ENCODE measurements around the gene NCOA6.
"Not testable (repeated sequence)": the region's sequence is repeated elsewhere in the genome, so short reads cannot be mapped to it uniquely, and the experiment has no call there.

The NCOA6 gene

GRCh38 chr20:34794006-34794585, 31.4 kb downstream of the NCOA6 start:
- Histone ChIP-seq H3K9me3 (ENCODE audit: control insufficient read depth, low read length) (no peaks in the 10 kb centered on the region), H3K27me3 (ENCODE audit: control insufficient read depth, insufficient read depth, low read length) (no peaks in the 10 kb centered on the region), H3K36me3 (ENCODE audit: control insufficient read depth, insufficient read depth, low read length) (no peaks in the 10 kb centered on the region), H3K9ac (ENCODE audit: low read length) (no peak overlapping the region), H3K4me1 (ENCODE audit: control insufficient read depth, insufficient read depth, low read length) (no peaks in the 10 kb centered on the region), H3K4me3 (ENCODE audit: low read length) (no peak overlapping the region)

DNA sequence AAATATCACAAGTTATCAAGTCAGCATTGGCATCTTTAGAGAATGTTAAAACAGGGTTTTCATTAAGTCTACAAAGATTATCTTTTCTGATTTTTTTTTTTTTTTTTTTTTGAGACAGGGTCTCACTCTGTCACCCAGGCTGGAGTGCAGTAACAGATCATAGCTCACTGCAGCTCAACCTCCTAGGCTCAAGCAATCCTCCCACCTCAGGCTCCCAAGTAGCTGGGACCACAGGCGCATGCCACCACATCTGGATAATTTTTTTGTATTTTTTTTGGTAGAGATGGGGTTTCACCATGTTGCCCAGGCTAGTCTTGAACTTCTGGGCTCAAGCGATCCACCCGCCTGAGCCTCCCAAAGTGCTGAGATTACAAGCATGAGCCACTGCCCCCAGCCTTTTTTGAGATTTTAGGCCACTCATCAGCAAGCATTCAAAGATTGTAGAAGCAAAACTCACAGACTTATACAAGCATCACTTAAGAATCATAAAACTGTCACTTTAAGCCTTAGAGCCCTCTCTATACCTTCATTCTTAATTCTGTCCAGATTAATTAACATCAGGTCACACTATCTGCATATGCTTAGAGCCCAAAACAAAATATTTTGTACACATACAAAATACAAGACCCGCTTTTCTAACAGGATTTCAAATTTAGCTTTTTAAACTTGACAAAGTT, 32.6 kb downstream of the NCOA6 start:
- Histone ChIP-seq H3K36me3 (ENCODE audit: control insufficient read depth, insufficient read depth, low read length) (no peaks in the 10 kb centered on the region), H3K9ac (ENCODE audit: low read length) (no peak overlapping the region), H3K4me1 (ENCODE audit: control insufficient read depth, insufficient read depth, low read length) (no peaks in the 10 kb centered on the region), H3K9me3 (ENCODE audit: control insufficient read depth, low read length) (no peaks in the 10 kb centered on the region), H3K27me3 (ENCODE audit: control insufficient read depth, insufficient read depth, low read length) (no peaks in the 10 kb centered on the region), H3K4me3 (ENCODE audit: low read length) (no peak overlapping the region)

DNA sequence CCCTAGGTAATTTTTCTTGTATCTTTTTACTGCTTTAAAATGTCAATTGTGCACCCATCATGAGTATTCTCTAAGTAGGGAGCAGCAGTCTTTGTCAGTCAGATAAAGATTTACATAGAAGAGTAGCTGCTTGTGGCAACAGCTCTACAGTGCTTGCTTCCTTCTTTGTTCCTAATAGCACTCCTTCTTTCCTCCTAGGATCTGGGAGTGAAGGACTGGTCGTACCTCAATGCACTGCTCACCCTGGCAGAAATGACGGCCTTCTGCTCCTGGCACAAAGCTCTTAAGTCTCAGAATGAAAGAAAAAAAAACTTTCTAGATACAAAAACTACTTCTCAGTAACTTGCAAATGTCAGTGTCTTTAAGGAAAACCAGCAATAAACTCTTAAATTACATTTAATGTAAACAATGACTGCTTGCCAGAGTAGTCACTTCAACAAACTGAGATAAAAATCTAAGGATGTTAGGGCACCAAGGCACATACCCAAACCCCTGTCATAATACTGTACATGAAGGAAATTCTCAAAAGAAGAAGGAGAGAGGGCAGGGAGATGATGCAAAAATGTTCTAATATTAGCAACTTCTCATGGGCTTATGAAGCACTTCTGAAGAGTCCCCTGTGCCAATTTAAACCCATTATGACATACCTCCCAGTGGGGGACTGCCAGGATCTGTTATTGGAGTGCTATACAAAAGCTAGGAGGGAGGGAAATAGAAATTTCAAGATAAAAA, 34.0 kb downstream of the NCOA6 start:
- Histone ChIP-seq H3K4me1 (ENCODE audit: control insufficient read depth, insufficient read depth, low read length) (no peaks in the 10 kb centered on the region), H3K36me3 (ENCODE audit: control insufficient read depth, insufficient read depth, low read length) (no peaks in the 10 kb centered on the region), H3K27me3 (ENCODE audit: control insufficient read depth, insufficient read depth, low read length) (no peaks in the 10 kb centered on the region), H3K9me3 (ENCODE audit: control insufficient read depth, low read length) (no peaks in the 10 kb centered on the region), H3K4me3 (ENCODE audit: low read length) (no peak overlapping the region), H3K9ac (ENCODE audit: low read length) (no peak overlapping the region)

DNA sequence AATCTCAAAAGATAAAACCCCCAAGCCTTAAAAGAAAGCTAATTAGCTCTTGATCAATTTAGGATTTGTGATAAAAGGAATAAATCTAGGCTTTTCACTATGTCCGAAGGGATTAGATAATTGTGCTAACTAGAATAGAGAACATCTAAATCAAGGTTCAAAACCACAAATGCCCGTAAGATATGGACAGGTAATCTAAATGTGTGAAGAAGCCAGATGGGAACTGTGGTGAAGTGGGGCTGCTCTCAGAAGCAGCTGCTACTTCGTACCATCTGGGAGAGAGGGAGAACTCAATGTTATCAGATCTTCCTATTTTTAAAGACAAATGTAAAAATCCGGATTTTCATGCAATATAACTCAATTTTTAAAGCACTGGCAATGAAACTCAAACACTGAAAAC, 44.2 kb downstream of the NCOA6 start:
- Histone ChIP-seq H3K9ac (ENCODE audit: low read length) (no peak overlapping the region), H3K4me1 (ENCODE audit: control insufficient read depth, insufficient read depth, low read length) (no peaks in the 10 kb centered on the region), H3K36me3 (ENCODE audit: control insufficient read depth, insufficient read depth, low read length) (no peaks in the 10 kb centered on the region), H3K9me3 (ENCODE audit: control insufficient read depth, low read length) (no peaks in the 10 kb centered on the region), H3K27me3 (ENCODE audit: control insufficient read depth, insufficient read depth, low read length) (no peaks in the 10 kb centered on the region), H3K4me3 (ENCODE audit: low read length) (no peak overlapping the region)

DNA sequence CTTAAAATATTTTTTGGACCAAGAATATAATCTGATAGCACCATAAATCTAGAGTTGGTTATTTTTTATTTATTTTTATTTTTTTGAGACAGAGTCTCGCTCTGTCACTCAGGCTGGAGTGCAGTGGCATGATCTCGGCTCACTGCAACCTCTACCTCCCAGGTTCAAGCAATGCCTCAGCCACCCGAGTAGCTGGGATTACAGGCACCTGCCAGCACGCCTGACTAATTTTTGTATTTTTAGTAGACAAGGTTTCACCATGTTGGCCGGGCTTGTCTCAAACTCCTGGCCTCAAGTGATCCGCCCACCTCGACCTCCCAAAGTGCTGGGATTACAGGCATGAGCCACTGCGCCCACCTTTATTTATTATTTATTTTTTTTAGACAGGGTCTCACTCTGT, 45.2 kb downstream of the NCOA6 start:
- not testable (repeated sequence) for H3K4me3 ChIP-seq (ENCODE audit: low read length); H3K4me1 ChIP-seq (ENCODE audit: control insufficient read depth, insufficient read depth, low read length); H3K27me3 ChIP-seq (ENCODE audit: control insufficient read depth, insufficient read depth, low read length); H3K9me3 ChIP-seq (ENCODE audit: control insufficient read depth, low read length); H3K9ac ChIP-seq (ENCODE audit: low read length); H3K36me3 ChIP-seq (ENCODE audit: control insufficient read depth, insufficient read depth, low read length)

GRCh38 chr20:34776177-34776576, 49.3 kb downstream of the NCOA6 start:
- H3K4me1 ChIP-seq (ENCODE audit: control insufficient read depth, insufficient read depth, low read length): no peaks in the 10 kb centered on the region
- H3K27me3 ChIP-seq (ENCODE audit: control insufficient read depth, insufficient read depth, low read length): no peaks in the 10 kb centered on the region
- H3K9ac ChIP-seq (ENCODE audit: low read length): no peak overlapping the region
- no peak overlapping the region for H3K4me3 ChIP-seq (ENCODE audit: low read length)
- peaks cover 4% of the 10 kb centered on the region for H3K36me3 ChIP-seq (ENCODE audit: control insufficient read depth, insufficient read depth, low read length)
- H3K9me3 ChIP-seq (ENCODE audit: control insufficient read depth, low read length): no peaks in the 10 kb centered on the region

- H3K27me3 ChIP-seq (ENCODE audit: control insufficient read depth, insufficient read depth, low read length): no peaks in the 10 kb centered on the region
- no peak overlapping the region for H3K4me3 ChIP-seq (ENCODE audit: low read length)
- peaks cover 4% of the 10 kb centered on the region for H3K36me3 ChIP-seq (ENCODE audit: control insufficient read depth, insufficient read depth, low read length)
- H3K4me1 ChIP-seq (ENCODE audit: control insufficient read depth, insufficient read depth, low read length): no peaks in the 10 kb centered on the region
- H3K9ac ChIP-seq (ENCODE audit: low read length): no peak overlapping the region
- no peaks in the 10 kb centered on the region for H3K9me3 ChIP-seq (ENCODE audit: control insufficient read depth, low read length)
Observed at GRCh38 chr20:34774886-34775285, 50.6 kb downstream of the NCOA6 start.

DNA sequence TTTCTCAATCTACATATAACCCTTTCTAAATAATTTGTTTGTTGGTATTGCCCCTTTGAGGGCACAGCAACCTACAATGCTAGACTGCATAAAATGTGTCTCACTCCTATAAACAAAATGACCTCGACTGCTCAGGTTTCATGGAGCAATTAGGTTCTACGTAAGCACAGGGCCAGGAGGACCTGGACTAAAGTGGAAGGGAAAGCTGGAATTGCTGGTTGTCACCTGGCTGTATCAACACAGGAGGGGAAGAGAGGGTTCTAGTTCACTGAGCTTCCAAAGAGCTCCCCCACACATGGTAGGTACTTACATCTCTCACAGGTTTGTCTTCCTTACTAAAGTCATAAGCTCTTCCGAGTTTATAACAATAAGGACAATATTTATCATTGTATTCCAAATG, 51.0 kb downstream of the NCOA6 start:
- no peak overlapping the region for H3K9ac ChIP-seq (ENCODE audit: low read length)
- H3K4me1 ChIP-seq (ENCODE audit: control insufficient read depth, insufficient read depth, low read length): no peaks in the 10 kb centered on the region
- peaks cover 4% of the 10 kb centered on the region for H3K36me3 ChIP-seq (ENCODE audit: control insufficient read depth, insufficient read depth, low read length)
- no peaks in the 10 kb centered on the region for H3K9me3 ChIP-seq (ENCODE audit: control insufficient read depth, low read length)
- H3K27me3 ChIP-seq (ENCODE audit: control insufficient read depth, insufficient read depth, low read length): no peaks in the 10 kb centered on the region
- no peak overlapping the region for H3K4me3 ChIP-seq (ENCODE audit: low read length)

DNA sequence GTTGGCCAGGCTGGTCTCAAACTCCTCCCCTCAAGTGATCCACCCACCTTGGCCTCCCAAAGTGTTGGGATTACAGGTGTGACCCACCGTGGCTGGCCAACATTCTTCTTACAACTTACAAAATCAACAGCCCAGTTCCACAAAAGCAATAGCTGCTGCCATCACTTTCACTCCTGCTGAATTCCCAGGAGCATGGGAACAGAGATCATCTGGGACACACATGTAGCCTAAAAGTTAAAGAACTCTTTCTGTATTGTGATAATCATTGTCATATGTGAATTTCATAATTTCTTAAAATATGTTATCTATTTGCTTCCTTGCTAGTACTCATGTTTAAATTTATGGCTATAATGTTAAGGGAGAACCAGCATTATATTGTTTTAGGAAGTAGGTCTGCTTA, 51.7 kb downstream of the NCOA6 start:
- Histone ChIP-seq H3K9me3 (ENCODE audit: control insufficient read depth, low read length) (no peaks in the 10 kb centered on the region), H3K4me3 (ENCODE audit: low read length) (no peak overlapping the region), H3K36me3 (ENCODE audit: control insufficient read depth, insufficient read depth, low read length) (peaks cover 4% of the 10 kb centered on the region), H3K4me1 (ENCODE audit: control insufficient read depth, insufficient read depth, low read length) (no peaks in the 10 kb centered on the region), H3K9ac (ENCODE audit: low read length) (no peak overlapping the region), H3K27me3 (ENCODE audit: control insufficient read depth, insufficient read depth, low read length) (no peaks in the 10 kb centered on the region)

DNA sequence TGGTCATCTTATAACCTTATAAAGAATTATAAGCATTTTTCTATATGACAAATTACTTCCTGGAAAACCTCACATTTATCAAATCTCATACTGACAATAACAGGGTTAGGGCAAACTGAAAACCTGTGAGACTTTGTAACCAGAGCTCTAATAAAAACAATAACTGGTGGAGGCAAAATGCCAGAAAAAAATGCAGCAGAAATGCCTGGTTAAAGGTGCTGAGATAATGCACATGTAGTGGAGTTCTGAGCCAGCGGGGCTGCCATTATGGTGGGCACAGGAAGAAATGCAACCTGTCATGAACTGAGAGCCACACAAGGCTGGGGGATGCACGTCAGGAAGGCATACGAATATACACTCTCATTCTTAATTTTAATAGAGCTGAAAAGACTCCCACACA, 53.0 kb downstream of the NCOA6 start:
- Histone ChIP-seq H3K4me3 (ENCODE audit: low read length) (no peak overlapping the region), H3K27me3 (ENCODE audit: control insufficient read depth, insufficient read depth, low read length) (no peaks in the 10 kb centered on the region), H3K9me3 (ENCODE audit: control insufficient read depth, low read length) (no peaks in the 10 kb centered on the region), H3K4me1 (ENCODE audit: control insufficient read depth, insufficient read depth, low read length) (no peaks in the 10 kb centered on the region), H3K9ac (ENCODE audit: low read length) (no peak overlapping the region), H3K36me3 (ENCODE audit: control insufficient read depth, insufficient read depth, low read length) (peaks cover 4% of the 10 kb centered on the region)

DNA sequence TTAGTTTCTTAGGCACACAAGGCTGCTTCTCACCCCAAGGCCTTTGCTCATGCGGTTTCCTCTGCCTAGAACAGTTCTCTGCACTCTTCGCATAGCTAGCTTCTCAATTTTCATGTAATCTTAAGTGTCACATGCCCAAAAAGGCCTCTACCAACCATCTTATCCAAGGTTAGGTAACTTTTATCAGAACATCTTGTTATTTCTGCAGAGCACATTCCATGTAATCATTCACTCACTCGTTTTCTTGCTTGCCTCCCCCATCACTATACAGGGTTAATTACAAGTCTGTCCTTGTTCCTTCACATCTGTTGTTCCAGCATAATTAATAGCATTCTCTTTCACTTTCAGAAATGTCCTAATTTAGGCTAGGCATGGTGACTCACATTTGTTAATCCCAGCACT, 53.8 kb downstream of the NCOA6 start:
- Histone ChIP-seq H3K9ac (ENCODE audit: low read length) (no peak overlapping the region), H3K9me3 (ENCODE audit: control insufficient read depth, low read length) (no peaks in the 10 kb centered on the region), H3K4me1 (ENCODE audit: control insufficient read depth, insufficient read depth, low read length) (no peaks in the 10 kb centered on the region), H3K36me3 (ENCODE audit: control insufficient read depth, insufficient read depth, low read length) (peaks cover 6% of the 10 kb centered on the region), H3K27me3 (ENCODE audit: control insufficient read depth, insufficient read depth, low read length) (no peaks in the 10 kb centered on the region), H3K4me3 (ENCODE audit: low read length) (no peak overlapping the region)

- no peak overlapping the region for H3K9ac ChIP-seq (ENCODE audit: low read length)
- no peaks in the 10 kb centered on the region for H3K9me3 ChIP-seq (ENCODE audit: control insufficient read depth, low read length)
- peaks cover 4% of the 10 kb centered on the region for H3K36me3 ChIP-seq (ENCODE audit: control insufficient read depth, insufficient read depth, low read length)
- no peaks in the 10 kb centered on the region for H3K27me3 ChIP-seq (ENCODE audit: control insufficient read depth, insufficient read depth, low read length)
- H3K4me1 ChIP-seq (ENCODE audit: control insufficient read depth, insufficient read depth, low read length): no peaks in the 10 kb centered on the region
- H3K4me3 ChIP-seq (ENCODE audit: low read length): no peak overlapping the region
Observed at GRCh38 chr20:34768096-34768495, 57.4 kb downstream of the NCOA6 start.
